ENCODE measurements around the gene ABTB1.
"Not testable (repeated sequence)": the region's sequence is repeated elsewhere in the genome, so short reads cannot be mapped to it uniquely, and the experiment has no call there.

ABTB1 gene

GRCh38 chr3:127688416-127689265, 15.9 kb downstream of the ABTB1 start:
- no peak for DNase-seq (ENCODE audit: low spot score)

- DNase-seq (ENCODE audit: low spot score) = no peak
These were observed 16.6 kb downstream of the ABTB1 start for GRCh38 chr3:127689266-127689860.

GRCh38 chr3:127690106-127690505, 17.4 kb downstream of the ABTB1 start:
- DNase-seq (ENCODE audit: low spot score) = no peak

- peak; percentile 72 for DNase-seq (ENCODE audit: low spot score)
These were observed 18.2 kb downstream of the ABTB1 start for GRCh38 chr3:127690823-127691452.

- DNase-seq (ENCODE audit: low spot score) = no peak
These were observed 18.7 kb downstream of the ABTB1 start for GRCh38 chr3:127691489-127691888.

GRCh38 chr3:127691974-127692373, 19.2 kb downstream of the ABTB1 start:
- no peak for DNase-seq (ENCODE audit: low spot score)

- DNase-seq (ENCODE audit: low spot score) = no peak
These were observed 20.0 kb downstream of the ABTB1 start for GRCh38 chr3:127692501-127693335.

GRCh38 chr3:127693336-127693843, 20.6 kb downstream of the ABTB1 start:
- DNase-seq (ENCODE audit: low spot score) = no peak

GRCh38 chr3:127694467-127695215, 21.9 kb downstream of the ABTB1 start:
- peak; percentile 76 for DNase-seq (ENCODE audit: low spot score)

- DNase-seq (ENCODE audit: low spot score) = peak; percentile 85
These were observed 24.9 kb downstream of the ABTB1 start for GRCh38 chr3:127697551-127698240.

GRCh38 chr3:127698286-127698685, 25.5 kb downstream of the ABTB1 start:
- no peak for DNase-seq (ENCODE audit: low spot score)

- no peak for DNase-seq (ENCODE audit: low spot score)
These were observed 26.1 kb downstream of the ABTB1 start for GRCh38 chr3:127698691-127699415.

- no peak for DNase-seq (ENCODE audit: low spot score)
These were observed 26.9 kb downstream of the ABTB1 start for GRCh38 chr3:127699416-127700300.

GRCh38 chr3:127700406-127700805, 27.7 kb downstream of the ABTB1 start:
- no peak for DNase-seq (ENCODE audit: low spot score)

GRCh38 chr3:127701280-127701911, 28.6 kb downstream of the ABTB1 start:
- DNase-seq (ENCODE audit: low spot score) = no peak

- no peak for DNase-seq (ENCODE audit: low spot score)
These were observed 29.4 kb downstream of the ABTB1 start for GRCh38 chr3:127702151-127702578.

GRCh38 chr3:127704840-127705239, 32.1 kb downstream of the ABTB1 start:
- DNase-seq (ENCODE audit: low spot score) = not testable (repeated sequence)

GRCh38 chr3:127706312-127706711, 33.6 kb downstream of the ABTB1 start:
- no peak for DNase-seq (ENCODE audit: low spot score)

All from D341Med (cell line).